Transverse colon (tissue), 4 donors: ENCODE results near the gene ARHGAP22.

Experiments used
- CTCF ChIP-seq, 5 experiments: fragments of 200-600 bp in 3 of 5; fragments of 450-650 bp in 2 of 5; sonication (generic) in 3 of 5; IDR thresholded peaks; 1 replicate in 2 of 5; 2 replicates in 3 of 5; pipeline ENCODE4 v1.5.1; 2016 to 2017; ENCODE audit warnings: antibody characterized with exemption in 5 of 5, inconsistent platforms in 3 of 5, mild to moderate bottlenecking in 2 of 5, moderate library complexity in 1 of 5
- POLR2AphosphoS5 ChIP-seq, 3 donors: sonication (generic); formaldehyde crosslinking; IDR thresholded peaks; one replicate each; pipeline ENCODE4 v1.6.1; 2016; ENCODE audit warnings: antibody characterized with exemption in 3 of 3

- no peak for TF ChIP-seq POLR2AphosphoS5 (IDR thresholded peaks at IDR 0.05)
- TF ChIP-seq CTCF (IDR thresholded peaks at IDR 0.05): no peak
Observed at GRCh38 chr10:48457949-48458661, 146.8 kb downstream of the ARHGAP22 start.
